GM23338 (cell line): ENCODE data around the gene MEGF9. TPM values are rescaled to one million over a fixed set of nuclear protein-coding genes. Genes with fewer than 3 reads are reported as not detected.

ENCODE experiments used
- ATAC-seq: fragments of 200-7000 bp; cut with Tn5 transposase; 3 replicates; pipeline ENCODE4 v1.9.1; 2020
- DNase-seq: peaks from one replicate; pipeline ENCODE4 v3.0.0-alpha.2; 2015; ENCODE audit warnings: low spot score
- H2AFZ ChIP-seq: fragments of 200-600 bp; sonication (generic); 2 replicates; pipeline ENCODE4 v1.8.0; 2016; ENCODE audit warnings: antibody characterized with exemption, mild to moderate bottlenecking, moderate library complexity
- H3F3A ChIP-seq: fragments of 200-600 bp; sonication (generic); replicated peaks from 2 replicates; pipeline ENCODE4 v1.8.0; 2017; ENCODE audit warnings: antibody characterized with exemption, mixed run types, low read depth
- H3K27ac ChIP-seq: fragments of 200-600 bp; sonication (generic); 2 replicates; pipeline ENCODE4 v1.6.1; 2016; ENCODE audit warnings: low read depth
- H3K27me3 ChIP-seq: fragments of 200-600 bp; sonication (generic); 2 replicates; pipeline ENCODE4 v1.8.0; 2016; ENCODE audit warnings: mild to moderate bottlenecking, mixed run types, moderate library complexity; ENCODE audit not compliant: insufficient read depth
- H3K36me3 ChIP-seq: fragments of 200-600 bp; sonication (generic); 2 replicates; pipeline ENCODE4 v1.8.0; 2016; ENCODE audit warnings: mild to moderate bottlenecking; ENCODE audit not compliant: insufficient read depth
- H3K4me1 ChIP-seq: fragments of 200-600 bp; sonication (generic); 2 replicates; pipeline ENCODE4 v1.8.0; 2016; ENCODE audit warnings: mild to moderate bottlenecking, moderate library complexity; ENCODE audit not compliant: insufficient read depth
- H3K4me2 ChIP-seq: fragments of 200-600 bp; sonication (generic); 2 replicates; pipeline ENCODE4 v1.7.1; 2017; ENCODE audit warnings: mixed run types
- H3K4me3 ChIP-seq: fragments of 200-600 bp; sonication (generic); 2 replicates; pipeline ENCODE4 v1.6.1; 2016; ENCODE audit warnings: mixed run types
- H3K79me2 ChIP-seq: fragments of 200-600 bp; sonication (generic); replicated peaks from 2 replicates; pipeline ENCODE4 v1.8.0; 2017; ENCODE audit warnings: mild to moderate bottlenecking; ENCODE audit not compliant: insufficient read depth
- H3K9me2 ChIP-seq: fragments of 200-600 bp; sonication (generic); 2 replicates; pipeline ENCODE4 v1.8.0; 2017; ENCODE audit not compliant: insufficient read depth
- H4K20me1 ChIP-seq: fragments of 200-600 bp; sonication (generic); replicated peaks from 2 replicates; pipeline ENCODE4 v1.8.0; 2017; ENCODE audit warnings: mild to moderate bottlenecking; ENCODE audit not compliant: insufficient read depth
- H3K27ac Mint-ChIP-seq: 2 replicates; pipeline ENCODE4 v1.8.0; 2020; ENCODE audit warnings: inconsistent platforms, mild to moderate bottlenecking, moderate library complexity, mixed read lengths
- H3K27me3 Mint-ChIP-seq: 3 replicates; pipeline ENCODE4 v1.8.0; 2022; ENCODE audit warnings: low read depth, mild to moderate bottlenecking, moderate library complexity, mixed read lengths, inconsistent platforms; ENCODE audit not compliant: insufficient read depth, poor library complexity
- H3K36me3 Mint-ChIP-seq: 3 replicates; pipeline ENCODE4 v1.8.0; 2021; ENCODE audit warnings: low read depth, mild to moderate bottlenecking, inconsistent platforms, moderate library complexity, mixed read lengths
- H3K4me1 Mint-ChIP-seq: 3 replicates; pipeline ENCODE4 v1.8.0; 2020; ENCODE audit warnings: mild to moderate bottlenecking, inconsistent platforms, mixed read lengths
- H3K4me3 Mint-ChIP-seq: 3 replicates; pipeline ENCODE4 v1.8.0; 2021; ENCODE audit warnings: moderate library complexity, mild to moderate bottlenecking, inconsistent platforms, mixed read lengths
- H3K9me3 Mint-ChIP-seq: 3 replicates; pipeline ENCODE4 v1.8.0; 2020; ENCODE audit warnings: moderate library complexity, mild to moderate bottlenecking, inconsistent platforms, mixed read lengths
- CREB1 ChIP-seq: fragments of 250-450 bp; sonication (Bioruptor Pico); IDR thresholded peaks from 2 replicates; pipeline ENCODE4 v1.5.0; 2020; ENCODE audit warnings: low read depth, mild to moderate bottlenecking, moderate library complexity
- EZH2 ChIP-seq: fragments of 200-600 bp; sonication (generic); IDR thresholded peaks from one replicate; pipeline ENCODE4 v1.8.0; 2017; ENCODE audit warnings: antibody characterized with exemption, mild to moderate bottlenecking, low read depth; ENCODE audit not compliant: unreplicated experiment
- EZH2phosphoT487 ChIP-seq: fragments of 200-600 bp; sonication (generic); IDR thresholded peaks from one replicate; pipeline ENCODE4 v1.8.1; 2018; ENCODE audit warnings: antibody characterized with exemption; ENCODE audit not compliant: unreplicated experiment
- JUNB ChIP-seq: IDR thresholded peaks from one replicate; pipeline ENCODE4 v1.6.1; 2016; ENCODE audit warnings: antibody characterized with exemption; ENCODE audit not compliant: unreplicated experiment
- NANOG ChIP-seq: IDR thresholded peaks from 2 replicates; pipeline ENCODE4 v1.6.1; 2016; ENCODE audit warnings: antibody characterized with exemption, borderline replicate concordance
- POLR2AphosphoS5 ChIP-seq: IDR thresholded peaks from 2 replicates; pipeline ENCODE4 v1.6.1; 2016; ENCODE audit warnings: antibody characterized with exemption, low read depth
- REST ChIP-seq: IDR thresholded peaks from one replicate; pipeline ENCODE4 v1.6.1; 2018; ENCODE audit warnings: antibody characterized with exemption; ENCODE audit not compliant: unreplicated experiment
- STAT1 ChIP-seq: IDR thresholded peaks from one replicate; pipeline ENCODE4 v1.6.1; 2016; ENCODE audit warnings: antibody characterized with exemption; ENCODE audit not compliant: unreplicated experiment
- ZNF114 ChIP-seq: fragments of 250-450 bp; sonication (Bioruptor Pico); IDR thresholded peaks from 2 replicates; pipeline ENCODE4 v1.5.0; 2020; ENCODE audit warnings: mild to moderate bottlenecking, moderate library complexity
- ZNF331 ChIP-seq: fragments of 250-450 bp; sonication (Bioruptor Pico); IDR thresholded peaks from 2 replicates; pipeline ENCODE4 v1.5.0; 2020; ENCODE audit warnings: low read depth, mild to moderate bottlenecking, moderate library complexity
- polyA plus RNA-seq: library from polyadenylated mRNA; unstranded; fragments of >200 nt; fragmentation: Nextera tagmentation; extraction: Ambion mirVana; gene quantifications from 2 replicates; pipeline ENCODE4 v1.2.1, GENCODE V29; 2016
- total RNA-seq: library from RNA; depleted of rRNA; stranded (reverse); fragments of >200 nt; shearing (Covaris generic); gene quantifications from 2 replicates; pipeline ENCODE4 v1.2.3, GENCODE V29; 2014
- TF ChIP-seq, protein P1 (sequence below): IDR thresholded peaks from 2 replicates; pipeline ENCODE4 v1.6.1; 2016; ENCODE audit warnings: antibody characterized with exemption
- TF ChIP-seq, protein P2 (sequence below): fragments of 250-450 bp; sonication (Bioruptor Pico); IDR thresholded peaks from 2 replicates; pipeline ENCODE4 v1.5.0; 2020; ENCODE audit warnings: mild to moderate bottlenecking, moderate library complexity
- TF ChIP-seq, protein P3 (sequence below), 2 experiments: fragments of 200-600 bp in 1 of 2; sonication (generic) in 1 of 2; conservative IDR thresholded peaks; 2 replicates each; pipeline versions ENCODE4 v1.5.1 to v1.6.1; 2016 to 2017; ENCODE audit warnings: antibody characterized with exemption in 2 of 2, low read depth in 2 of 2, mild to moderate bottlenecking in 2 of 2, moderate library complexity in 1 of 2

MEGF9 gene
- total and polyA plus RNA-seq, 2 experiments from 2014 or later: 0.87 to 1.6 TPM

GRCh38 chr9:120609636-120610035 lies 104.6 kb downstream of the MEGF9 start:
- Mint-ChIP-seq H3K27me3 (peaks cover 3% of the 10 kb centered on the region), H3K4me1 (no peaks in the 10 kb centered on the region), H3K4me3 (no peak overlapping the region), H3K9me3 (no peaks in the 10 kb centered on the region), H3K36me3 (no peaks in the 10 kb centered on the region), H3K27ac (no peak overlapping the region)
- TF ChIP-seq CREB1 (CRISPR knock-in tag) (no peak), ZNF331 (CRISPR knock-in tag) (no peak), STAT1 (no peak), POLR2AphosphoS5 (no peak), EZH2phosphoT487 (no peak), REST (no peak), ZNF114 (CRISPR knock-in tag) (no peak), EZH2 (no peak), JUNB (no peak), NANOG (no peak)
- TF ChIP-seq, protein P1, sequence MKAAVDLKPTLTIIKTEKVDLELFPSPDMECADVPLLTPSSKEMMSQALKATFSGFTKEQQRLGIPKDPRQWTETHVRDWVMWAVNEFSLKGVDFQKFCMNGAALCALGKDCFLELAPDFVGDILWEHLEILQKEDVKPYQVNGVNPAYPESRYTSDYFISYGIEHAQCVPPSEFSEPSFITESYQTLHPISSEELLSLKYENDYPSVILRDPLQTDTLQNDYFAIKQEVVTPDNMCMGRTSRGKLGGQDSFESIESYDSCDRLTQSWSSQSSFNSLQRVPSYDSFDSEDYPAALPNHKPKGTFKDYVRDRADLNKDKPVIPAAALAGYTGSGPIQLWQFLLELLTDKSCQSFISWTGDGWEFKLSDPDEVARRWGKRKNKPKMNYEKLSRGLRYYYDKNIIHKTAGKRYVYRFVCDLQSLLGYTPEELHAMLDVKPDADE: no peak
- TF ChIP-seq, protein P2, sequence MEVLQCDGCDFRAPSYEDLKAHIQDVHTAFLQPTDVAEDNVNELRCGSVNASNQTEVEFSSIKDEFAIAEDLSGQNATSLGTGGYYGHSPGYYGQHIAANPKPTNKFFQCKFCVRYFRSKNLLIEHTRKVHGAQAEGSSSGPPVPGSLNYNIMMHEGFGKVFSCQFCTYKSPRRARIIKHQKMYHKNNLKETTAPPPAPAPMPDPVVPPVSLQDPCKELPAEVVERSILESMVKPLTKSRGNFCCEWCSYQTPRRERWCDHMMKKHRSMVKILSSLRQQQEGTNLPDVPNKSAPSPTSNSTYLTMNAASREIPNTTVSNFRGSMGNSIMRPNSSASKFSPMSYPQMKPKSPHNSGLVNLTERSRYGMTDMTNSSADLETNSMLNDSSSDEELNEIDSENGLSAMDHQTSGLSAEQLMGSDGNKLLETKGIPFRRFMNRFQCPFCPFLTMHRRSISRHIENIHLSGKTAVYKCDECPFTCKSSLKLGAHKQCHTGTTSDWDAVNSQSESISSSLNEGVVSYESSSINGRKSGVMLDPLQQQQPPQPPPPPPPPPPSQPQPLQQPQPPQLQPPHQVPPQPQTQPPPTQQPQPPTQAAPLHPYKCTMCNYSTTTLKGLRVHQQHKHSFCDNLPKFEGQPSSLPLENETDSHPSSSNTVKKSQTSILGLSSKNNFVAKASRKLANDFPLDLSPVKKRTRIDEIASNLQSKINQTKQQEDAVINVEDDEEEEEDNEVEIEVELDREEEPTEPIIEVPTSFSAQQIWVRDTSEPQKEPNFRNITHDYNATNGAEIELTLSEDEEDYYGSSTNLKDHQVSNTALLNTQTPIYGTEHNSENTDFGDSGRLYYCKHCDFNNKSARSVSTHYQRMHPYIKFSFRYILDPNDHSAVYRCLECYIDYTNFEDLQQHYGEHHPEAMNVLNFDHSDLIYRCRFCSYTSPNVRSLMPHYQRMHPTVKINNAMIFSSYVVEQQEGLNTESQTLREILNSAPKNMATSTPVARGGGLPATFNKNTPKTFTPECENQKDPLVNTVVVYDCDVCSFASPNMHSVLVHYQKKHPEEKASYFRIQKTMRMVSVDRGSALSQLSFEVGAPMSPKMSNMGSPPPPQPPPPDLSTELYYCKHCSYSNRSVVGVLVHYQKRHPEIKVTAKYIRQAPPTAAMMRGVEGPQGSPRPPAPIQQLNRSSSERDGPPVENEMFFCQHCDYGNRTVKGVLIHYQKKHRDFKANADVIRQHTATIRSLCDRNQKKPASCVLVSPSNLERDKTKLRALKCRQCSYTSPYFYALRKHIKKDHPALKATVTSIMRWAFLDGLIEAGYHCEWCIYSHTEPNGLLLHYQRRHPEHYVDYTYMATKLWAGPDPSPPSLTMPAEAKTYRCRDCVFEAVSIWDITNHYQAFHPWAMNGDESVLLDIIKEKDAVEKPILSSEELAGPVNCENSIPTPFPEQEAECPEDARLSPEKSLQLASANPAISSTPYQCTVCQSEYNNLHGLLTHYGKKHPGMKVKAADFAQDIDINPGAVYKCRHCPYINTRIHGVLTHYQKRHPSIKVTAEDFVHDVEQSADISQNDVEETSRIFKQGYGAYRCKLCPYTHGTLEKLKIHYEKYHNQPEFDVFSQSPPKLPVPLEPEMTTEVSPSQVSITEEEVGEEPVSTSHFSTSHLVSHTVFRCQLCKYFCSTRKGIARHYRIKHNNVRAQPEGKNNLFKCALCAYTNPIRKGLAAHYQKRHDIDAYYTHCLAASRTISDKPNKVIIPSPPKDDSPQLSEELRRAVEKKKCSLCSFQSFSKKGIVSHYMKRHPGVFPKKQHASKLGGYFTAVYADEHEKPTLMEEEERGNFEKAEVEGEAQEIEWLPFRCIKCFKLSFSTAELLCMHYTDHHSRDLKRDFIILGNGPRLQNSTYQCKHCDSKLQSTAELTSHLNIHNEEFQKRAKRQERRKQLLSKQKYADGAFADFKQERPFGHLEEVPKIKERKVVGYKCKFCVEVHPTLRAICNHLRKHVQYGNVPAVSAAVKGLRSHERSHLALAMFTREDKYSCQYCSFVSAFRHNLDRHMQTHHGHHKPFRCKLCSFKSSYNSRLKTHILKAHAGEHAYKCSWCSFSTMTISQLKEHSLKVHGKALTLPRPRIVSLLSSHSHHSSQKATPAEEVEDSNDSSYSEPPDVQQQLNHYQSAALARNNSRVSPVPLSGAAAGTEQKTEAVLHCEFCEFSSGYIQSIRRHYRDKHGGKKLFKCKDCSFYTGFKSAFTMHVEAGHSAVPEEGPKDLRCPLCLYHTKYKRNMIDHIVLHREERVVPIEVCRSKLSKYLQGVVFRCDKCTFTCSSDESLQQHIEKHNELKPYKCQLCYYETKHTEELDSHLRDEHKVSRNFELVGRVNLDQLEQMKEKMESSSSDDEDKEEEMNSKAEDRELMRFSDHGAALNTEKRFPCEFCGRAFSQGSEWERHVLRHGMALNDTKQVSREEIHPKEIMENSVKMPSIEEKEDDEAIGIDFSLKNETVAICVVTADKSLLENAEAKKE: no peak
- TF ChIP-seq, protein P3, sequence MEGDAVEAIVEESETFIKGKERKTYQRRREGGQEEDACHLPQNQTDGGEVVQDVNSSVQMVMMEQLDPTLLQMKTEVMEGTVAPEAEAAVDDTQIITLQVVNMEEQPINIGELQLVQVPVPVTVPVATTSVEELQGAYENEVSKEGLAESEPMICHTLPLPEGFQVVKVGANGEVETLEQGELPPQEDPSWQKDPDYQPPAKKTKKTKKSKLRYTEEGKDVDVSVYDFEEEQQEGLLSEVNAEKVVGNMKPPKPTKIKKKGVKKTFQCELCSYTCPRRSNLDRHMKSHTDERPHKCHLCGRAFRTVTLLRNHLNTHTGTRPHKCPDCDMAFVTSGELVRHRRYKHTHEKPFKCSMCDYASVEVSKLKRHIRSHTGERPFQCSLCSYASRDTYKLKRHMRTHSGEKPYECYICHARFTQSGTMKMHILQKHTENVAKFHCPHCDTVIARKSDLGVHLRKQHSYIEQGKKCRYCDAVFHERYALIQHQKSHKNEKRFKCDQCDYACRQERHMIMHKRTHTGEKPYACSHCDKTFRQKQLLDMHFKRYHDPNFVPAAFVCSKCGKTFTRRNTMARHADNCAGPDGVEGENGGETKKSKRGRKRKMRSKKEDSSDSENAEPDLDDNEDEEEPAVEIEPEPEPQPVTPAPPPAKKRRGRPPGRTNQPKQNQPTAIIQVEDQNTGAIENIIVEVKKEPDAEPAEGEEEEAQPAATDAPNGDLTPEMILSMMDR (conservative IDR thresholded peaks at IDR 0.05; ENCODE audit: low read depth in 2 of 2): no peak
- Histone ChIP-seq H3K27ac (no peak overlapping the region), H4K20me1 (no peaks in the 10 kb centered on the region), H3K4me2 (no peak overlapping the region), H3K4me3 (no peak overlapping the region), H2AFZ (no peak overlapping the region), H3F3A (no peaks in the 10 kb centered on the region), H3K9me2 (no peaks in the 10 kb centered on the region), H3K4me1 (no peaks in the 10 kb centered on the region), H3K79me2 (no peaks in the 10 kb centered on the region), H3K27me3 (no peaks in the 10 kb centered on the region), H3K36me3 (no peaks in the 10 kb centered on the region)
- no peak for ATAC-seq
- no peak for DNase-seq
